GM21381 (cell line): ENCODE results near the gene CAMTA1.
A peak's percentile ranks its signal among the peaks of the same experiment; 100 is the strongest.
"Not testable (repeated sequence)": the region's sequence is repeated elsewhere in the genome, so short reads cannot be mapped to it uniquely, and the experiment has no call there.

Experiments used
- ATAC-seq: cut with Tn5 transposase; IDR thresholded peaks from one replicate; pipeline ENCODE4 v1.9.1; 2021; ENCODE audit warnings: mild to moderate bottlenecking, moderate library complexity; ENCODE audit not compliant: unreplicated experiment

CAMTA1 gene

GRCh38 chr1:6785318-6785727 is at the start of gene CAMTA1:
Gene CAMTA1, plus strand, starts transcription at chr1:6785454. Its CDS starts 77 bp downstream, at chr1:6785531.
- ATAC-seq: peak; percentile 67

- no peak for ATAC-seq
Measured at GRCh38 chr1:6738987-6739676, 46.1 kb upstream of the CAMTA1 start.

- not testable (repeated sequence) for ATAC-seq
Measured at GRCh38 chr1:6742676-6743188, 42.5 kb upstream of the CAMTA1 start.

GRCh38 chr1:6743189-6744101 is 41.8 kb upstream of the CAMTA1 start:
- ATAC-seq: no peak

- no peak for ATAC-seq
Measured at GRCh38 chr1:6745073-6745472, 40.2 kb upstream of the CAMTA1 start.

- ATAC-seq: no peak
Measured at GRCh38 chr1:6747674-6748073, 37.6 kb upstream of the CAMTA1 start.

GRCh38 chr1:6750490-6750889 is 34.8 kb upstream of the CAMTA1 start:
- ATAC-seq: no peak

GRCh38 chr1:6753320-6754140 is 31.7 kb upstream of the CAMTA1 start:
- ATAC-seq: no peak

- ATAC-seq: no peak
Measured at GRCh38 chr1:6756457-6756856, 28.8 kb upstream of the CAMTA1 start.

GRCh38 chr1:6757719-6758435 is 27.4 kb upstream of the CAMTA1 start:
- no peak for ATAC-seq

- no peak for ATAC-seq
Measured at GRCh38 chr1:6761196-6761737, 24.0 kb upstream of the CAMTA1 start.

GRCh38 chr1:6762060-6762459 is 23.2 kb upstream of the CAMTA1 start:
- ATAC-seq: no peak

- no peak for ATAC-seq
Measured at GRCh38 chr1:6770751-6771440, 14.4 kb upstream of the CAMTA1 start.

- ATAC-seq: no peak
Measured at GRCh38 chr1:6771441-6771769, 13.8 kb upstream of the CAMTA1 start.

GRCh38 chr1:6774381-6774780 is 10.9 kb upstream of the CAMTA1 start:
- ATAC-seq: no peak

- no peak for ATAC-seq
Measured at GRCh38 chr1:6775261-6776043, 9.8 kb upstream of the CAMTA1 start.

- ATAC-seq: no peak
Measured at GRCh38 chr1:6776389-6776788, 8.9 kb upstream of the CAMTA1 start.

GRCh38 chr1:6776895-6777294 is 8.4 kb upstream of the CAMTA1 start:
- ATAC-seq: no peak

- ATAC-seq: no peak
Measured at GRCh38 chr1:6777813-6778212, 7.4 kb upstream of the CAMTA1 start.
